Naive thymus-derived CD8-positive, alpha-beta T cell (primary cell): ENCODE data around the gene OR7D2. TPM values are rescaled to one million over a fixed set of nuclear protein-coding genes. Genes with fewer than 3 reads are reported as not detected.

Experiments used
- polyA plus RNA-seq, 3 donors: library from polyadenylated mRNA; unstranded; fragments of 300-500 nt; fragmentation: Illumina TruSeq; gene quantifications; one replicate each; pipeline ENCODE4 v1.2.3, GENCODE V29; 2021
- total RNA-seq, 8 experiments: library from RNA in 2 of 8; stranded (reverse) in 2 of 8; gene quantifications; one replicate each; pipeline ENCODE4 v1.2.3 and lab custom pipeline; 2021 to 2026

Gene OR7D2
- total and polyA plus RNA-seq, 5 experiments from 2014 or later, result 0.11 TPM; not detected in 4

Other genes with a start within 250 kb of the OR7D2 start
- gene MUC16, start 168.6 kb upstream of the OR7D2 start, total RNA-seq, result not detected
- gene MUC16, start 168.6 kb upstream of the OR7D2 start, polyA plus RNA-seq, result not detected
- gene OR1M1, start 91.9 kb upstream of the OR7D2 start, total RNA-seq, result not detected
- not detected for gene OR1M1, start 91.9 kb upstream of the OR7D2 start, polyA plus RNA-seq
- gene OR7G2, start 71.5 kb upstream of the OR7D2 start, total RNA-seq, result not detected
- not detected for gene OR7G2, start 71.5 kb upstream of the OR7D2 start, polyA plus RNA-seq
- not detected for gene OR7G1, start 63.2 kb upstream of the OR7D2 start, total RNA-seq
- not detected for gene OR7G1, start 63.2 kb upstream of the OR7D2 start, polyA plus RNA-seq
- gene OR7G3, start 52.0 kb upstream of the OR7D2 start, total RNA-seq, result not detected
- not detected for gene OR7G3, start 52.0 kb upstream of the OR7D2 start, polyA plus RNA-seq
- gene ZNF317, start 38.6 kb upstream of the OR7D2 start, total RNA-seq, result 10 to 100 TPM; 56.5 to 67.4 TPM
- gene ZNF317, start 38.6 kb upstream of the OR7D2 start, polyA plus RNA-seq, result 10 to 100 TPM; 26.0 to 56.4 (median 31.9) TPM
- not detected for gene OR7D4, start 40.6 kb downstream of the OR7D2 start, total RNA-seq
- gene OR7D4, start 40.6 kb downstream of the OR7D2 start, polyA plus RNA-seq, result not detected
- not detected for gene OR7E24, start 72.0 kb downstream of the OR7D2 start, total RNA-seq
- not detected for gene OR7E24, start 72.0 kb downstream of the OR7D2 start, polyA plus RNA-seq
- gene ZNF699, start 130.9 kb downstream of the OR7D2 start, total RNA-seq, result 10 to 100 TPM; 20.6 to 23.1 TPM
- gene ZNF699, start 130.9 kb downstream of the OR7D2 start, polyA plus RNA-seq, result 10 to 100 TPM in 1 of 3 donors, 1 to 10 TPM in 2; 6.9 to 30.0 (median 8.8) TPM
- gene ZNF559, start 145.2 kb downstream of the OR7D2 start, total RNA-seq, result 10 to 100 TPM; 65.4 to 66.0 TPM
- 10 to 100 TPM; 37.2 to 55.4 (median 45.1) TPM for gene ZNF559, start 145.2 kb downstream of the OR7D2 start, polyA plus RNA-seq
- gene ZNF177, start 184.0 kb downstream of the OR7D2 start, total RNA-seq, result 1 to 10 TPM; 3.5 to 4.6 TPM
- under 1 TPM; 0.28 to 0.73 (median 0.49) TPM for gene ZNF177, start 184.0 kb downstream of the OR7D2 start, polyA plus RNA-seq